Measurements from ENCODE around the gene ADORA2B.
"Not testable (repeated sequence)": the region's sequence is repeated elsewhere in the genome, so short reads cannot be mapped to it uniquely, and the experiment has no call there.

ADORA2B gene

DNA sequence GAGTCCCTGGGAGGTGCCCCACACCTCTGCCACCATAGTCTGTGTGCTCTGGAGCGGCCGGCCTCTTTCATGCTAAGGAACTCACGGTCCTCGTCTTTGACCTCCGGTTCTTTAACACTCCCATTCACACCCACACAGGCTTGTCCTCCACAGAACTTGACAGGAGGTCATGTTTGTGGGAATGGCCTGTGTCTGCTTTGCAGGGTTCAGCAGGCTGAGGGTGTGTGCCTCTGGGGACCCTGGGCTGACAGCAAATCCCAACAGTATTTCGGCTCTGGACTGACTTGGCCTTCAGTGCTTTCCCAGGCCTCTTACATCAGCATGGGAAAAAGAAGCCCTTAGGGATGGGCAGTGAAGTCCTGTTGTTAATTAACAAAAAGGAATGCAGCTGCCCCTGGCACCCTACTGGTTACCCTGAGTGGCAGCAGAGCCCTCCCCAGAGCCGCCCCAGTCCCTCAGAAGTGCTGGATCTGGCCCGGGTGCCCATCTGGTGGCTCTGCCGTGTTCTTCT lies 35.4 kb upstream of the ADORA2B start:
- H3K4me3 ChIP-seq (ENCODE audit: low read depth, low read length): no peak overlapping the region
- no peak for DNase-seq (ENCODE audit: low read depth)
- TF ChIP-seq, protein P1, sequence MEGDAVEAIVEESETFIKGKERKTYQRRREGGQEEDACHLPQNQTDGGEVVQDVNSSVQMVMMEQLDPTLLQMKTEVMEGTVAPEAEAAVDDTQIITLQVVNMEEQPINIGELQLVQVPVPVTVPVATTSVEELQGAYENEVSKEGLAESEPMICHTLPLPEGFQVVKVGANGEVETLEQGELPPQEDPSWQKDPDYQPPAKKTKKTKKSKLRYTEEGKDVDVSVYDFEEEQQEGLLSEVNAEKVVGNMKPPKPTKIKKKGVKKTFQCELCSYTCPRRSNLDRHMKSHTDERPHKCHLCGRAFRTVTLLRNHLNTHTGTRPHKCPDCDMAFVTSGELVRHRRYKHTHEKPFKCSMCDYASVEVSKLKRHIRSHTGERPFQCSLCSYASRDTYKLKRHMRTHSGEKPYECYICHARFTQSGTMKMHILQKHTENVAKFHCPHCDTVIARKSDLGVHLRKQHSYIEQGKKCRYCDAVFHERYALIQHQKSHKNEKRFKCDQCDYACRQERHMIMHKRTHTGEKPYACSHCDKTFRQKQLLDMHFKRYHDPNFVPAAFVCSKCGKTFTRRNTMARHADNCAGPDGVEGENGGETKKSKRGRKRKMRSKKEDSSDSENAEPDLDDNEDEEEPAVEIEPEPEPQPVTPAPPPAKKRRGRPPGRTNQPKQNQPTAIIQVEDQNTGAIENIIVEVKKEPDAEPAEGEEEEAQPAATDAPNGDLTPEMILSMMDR (IDR thresholded peaks at IDR 0.05; ENCODE audit: control insufficient read depth, extremely low read depth, insufficient read depth): no peak

DNA sequence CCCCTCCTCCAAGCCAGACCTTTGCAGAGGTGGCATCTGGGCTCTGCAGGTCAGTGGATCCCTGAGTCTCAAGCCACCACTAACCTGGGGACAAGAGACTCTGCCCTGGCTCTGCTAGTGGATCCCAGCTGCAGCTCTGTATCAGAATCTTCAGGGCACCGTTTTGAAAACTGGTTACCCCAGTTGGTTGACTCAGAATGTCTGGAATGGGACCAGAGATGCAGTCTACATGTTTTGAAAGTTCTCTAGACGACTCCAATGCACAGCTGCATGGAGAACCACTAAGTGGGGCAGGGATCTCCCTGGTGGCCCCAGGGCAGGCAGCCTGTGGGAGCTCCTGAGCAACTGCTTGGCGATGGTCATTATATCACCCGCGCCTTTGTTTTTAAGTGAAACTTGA lies 34.1 kb upstream of the ADORA2B start:
- DNase-seq (ENCODE audit: low read depth): no peak
- TF ChIP-seq, protein P1 (IDR thresholded peaks at IDR 0.05; ENCODE audit: control insufficient read depth, extremely low read depth, insufficient read depth): no peak
- H3K4me3 ChIP-seq (ENCODE audit: low read depth, low read length): no peak overlapping the region

DNA sequence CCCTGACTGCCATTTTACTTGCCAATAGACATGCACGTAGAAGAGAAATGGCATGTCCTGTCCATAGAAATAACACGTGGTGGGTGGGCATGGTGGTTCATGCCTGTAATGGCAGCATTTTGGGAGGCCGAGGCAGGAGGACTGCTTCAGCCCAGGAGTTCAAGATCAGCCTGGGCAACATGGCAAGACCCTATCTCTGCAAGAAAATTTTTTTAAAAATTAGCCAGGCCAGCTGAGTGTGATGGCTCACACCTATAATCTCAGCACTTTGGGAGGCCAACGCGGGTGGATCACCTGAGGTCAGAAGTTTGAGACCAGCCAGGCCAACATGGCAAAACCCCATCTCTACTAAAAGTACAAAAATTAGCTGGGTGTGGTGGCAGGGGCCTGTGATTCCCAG lies 33.2 kb upstream of the ADORA2B start:
- DNase-seq (ENCODE audit: low read depth); H3K4me3 ChIP-seq (ENCODE audit: low read depth, low read length): not testable (repeated sequence)

DNA sequence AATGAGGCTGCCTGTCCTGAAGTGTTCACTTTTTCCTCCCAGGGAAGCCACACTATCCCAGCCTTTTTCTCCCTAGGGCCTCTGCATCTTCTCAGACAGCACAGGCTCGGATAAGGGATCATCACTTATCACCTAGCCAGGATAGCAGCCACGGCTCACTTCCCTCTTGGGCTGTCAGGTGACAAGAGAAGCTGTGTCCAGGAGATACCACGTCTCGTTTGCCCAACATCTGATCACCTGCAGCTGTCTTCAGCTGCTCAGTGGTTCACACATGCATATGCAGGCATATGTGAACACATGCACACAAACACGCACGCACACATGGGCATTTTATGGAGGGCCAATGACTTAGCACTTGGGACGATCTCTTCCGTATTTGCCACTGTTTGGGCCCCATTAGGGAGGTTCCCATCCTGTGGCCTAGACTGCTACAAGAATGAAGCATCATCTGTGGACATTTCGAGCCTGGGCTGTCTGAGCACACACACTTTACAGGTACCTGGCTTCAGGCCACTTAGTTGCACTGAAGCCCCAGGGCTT lies 32.4 kb upstream of the ADORA2B start:
- TF ChIP-seq, protein P1 (IDR thresholded peaks at IDR 0.05; ENCODE audit: control insufficient read depth, extremely low read depth, insufficient read depth): no peak
- no peak for DNase-seq (ENCODE audit: low read depth)
- H3K4me3 ChIP-seq (ENCODE audit: low read depth, low read length): no peak overlapping the region

DNA sequence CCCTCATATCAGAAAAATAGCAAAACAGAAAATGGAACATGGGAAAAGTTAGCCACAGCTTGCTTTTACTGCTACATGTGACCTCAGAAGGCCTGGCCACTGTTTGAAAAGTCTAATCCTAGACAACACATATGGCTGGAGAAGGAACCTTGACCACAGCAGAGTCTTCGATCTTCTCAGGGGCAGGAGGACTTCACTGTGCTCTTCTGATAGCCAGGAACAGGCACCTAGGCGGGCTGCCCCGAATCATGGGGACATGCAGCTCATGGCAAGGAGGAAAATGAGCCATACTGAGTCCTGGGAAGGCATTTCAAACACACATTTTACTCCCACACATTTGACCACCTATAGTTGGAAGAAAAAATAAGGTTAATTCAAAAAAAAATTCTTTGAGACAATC lies 31.1 kb upstream of the ADORA2B start:
- TF ChIP-seq, protein P1 (IDR thresholded peaks at IDR 0.05; ENCODE audit: control insufficient read depth, extremely low read depth, insufficient read depth): no peak
- DNase-seq (ENCODE audit: low read depth): no peak
- no peak overlapping the region for H3K4me3 ChIP-seq (ENCODE audit: low read depth, low read length)

DNA sequence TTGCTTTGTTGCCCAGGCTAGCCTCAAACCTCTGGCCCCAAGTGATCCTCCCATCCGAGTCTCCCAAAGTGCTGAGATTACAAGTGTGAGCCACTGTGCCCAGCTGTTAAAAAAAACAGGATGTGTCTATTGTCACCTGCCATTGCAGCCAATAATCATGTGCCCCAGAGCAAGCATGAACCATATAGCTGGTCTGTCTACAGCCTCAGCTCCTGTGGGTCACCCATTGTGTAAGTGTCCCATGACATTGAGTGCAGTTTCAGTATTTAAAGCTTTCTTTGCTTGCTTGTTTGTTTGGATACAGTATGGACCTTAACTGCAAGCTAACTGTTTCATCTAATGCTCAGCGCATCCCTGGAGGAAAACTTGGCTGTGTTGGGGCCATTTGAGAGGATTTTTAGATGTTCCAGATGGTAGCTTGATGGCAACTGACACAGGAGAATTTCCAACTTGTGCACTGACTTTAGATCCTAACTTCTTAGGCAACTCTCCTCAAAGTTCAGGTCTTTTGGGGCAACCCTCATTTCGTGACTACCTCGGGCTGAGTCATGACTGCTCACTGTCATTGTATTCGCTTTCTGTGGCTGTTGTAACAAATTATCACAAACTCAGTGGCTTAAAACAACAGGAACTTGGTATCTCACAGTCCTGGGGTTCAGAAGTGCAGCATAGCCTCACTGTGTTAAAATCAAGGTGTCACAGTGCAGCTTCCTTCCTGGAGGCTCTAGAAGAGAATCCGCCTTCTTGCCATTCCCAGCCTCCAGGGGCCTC lies 30.3 kb upstream of the ADORA2B start:
- no peak overlapping the region for H3K4me3 ChIP-seq (ENCODE audit: low read depth, low read length)
- TF ChIP-seq, protein P1 (IDR thresholded peaks at IDR 0.05; ENCODE audit: control insufficient read depth, extremely low read depth, insufficient read depth): no peak
- no peak for DNase-seq (ENCODE audit: low read depth)

DNA sequence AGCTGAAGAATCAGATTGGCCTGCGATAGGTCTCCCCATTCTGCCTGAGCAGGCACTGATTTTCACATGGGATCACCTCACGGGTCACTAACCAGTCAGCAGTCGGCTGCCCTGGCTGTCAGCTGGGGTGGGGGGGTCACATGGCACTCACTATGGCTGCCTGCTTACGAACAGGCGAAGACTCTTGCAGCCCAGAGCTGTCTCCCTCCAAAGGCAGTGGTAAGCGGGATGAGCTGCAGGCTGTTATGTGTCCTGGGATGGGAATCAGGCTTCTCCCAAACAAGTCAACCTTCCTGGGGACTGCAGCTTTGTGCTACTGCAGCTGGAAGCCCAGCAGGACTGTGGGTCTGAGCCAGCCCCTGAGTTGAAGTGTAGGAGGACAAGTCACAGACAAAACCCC lies 29.0 kb upstream of the ADORA2B start:
- no peak for DNase-seq (ENCODE audit: low read depth)
- H3K4me3 ChIP-seq (ENCODE audit: low read depth, low read length): no peak overlapping the region
- TF ChIP-seq, protein P1 (IDR thresholded peaks at IDR 0.05; ENCODE audit: control insufficient read depth, extremely low read depth, insufficient read depth): no peak
